ENCODE data around the gene PTPN11.
"Not testable (repeated sequence)": the region's sequence is repeated elsewhere in the genome, so short reads cannot be mapped to it uniquely, and the experiment has no call there.

PTPN11 gene

GRCh38 chr12:112514926-112515642 is 96.3 kb downstream of the PTPN11 start:
- peak; percentile 14 for DNase-seq (ENCODE audit: low read depth)

GRCh38 chr12:112515868-112516267 is 97.1 kb downstream of the PTPN11 start:
- DNase-seq (ENCODE audit: low read depth): no peak

- no peak for DNase-seq (ENCODE audit: low read depth)
Observed at GRCh38 chr12:112517730-112518364, 99.1 kb downstream of the PTPN11 start.

GRCh38 chr12:112518365-112518735 is 99.6 kb downstream of the PTPN11 start:
- DNase-seq (ENCODE audit: low read depth): no peak

GRCh38 chr12:112519841-112520340 is 101.1 kb downstream of the PTPN11 start:
- not testable (repeated sequence) for DNase-seq (ENCODE audit: low read depth)

GRCh38 chr12:112523856-112524255 is 105.1 kb downstream of the PTPN11 start:
- DNase-seq (ENCODE audit: low read depth): no peak

GRCh38 chr12:112524269-112524668 is 105.5 kb downstream of the PTPN11 start:
- DNase-seq (ENCODE audit: low read depth): no peak

- no peak for DNase-seq (ENCODE audit: low read depth)
Observed at GRCh38 chr12:112524676-112525425, 106.1 kb downstream of the PTPN11 start.

- DNase-seq (ENCODE audit: low read depth): no peak
Observed at GRCh38 chr12:112525426-112525809, 106.7 kb downstream of the PTPN11 start.

- DNase-seq (ENCODE audit: low read depth): no peak
Observed at GRCh38 chr12:112527082-112527481, 108.3 kb downstream of the PTPN11 start.

GRCh38 chr12:112527501-112527900 is 108.8 kb downstream of the PTPN11 start:
- no peak for DNase-seq (ENCODE audit: low read depth)

GRCh38 chr12:112528521-112528920 is 109.8 kb downstream of the PTPN11 start:
- DNase-seq (ENCODE audit: low read depth): no peak

- no peak for DNase-seq (ENCODE audit: low read depth)
Observed at GRCh38 chr12:112530941-112531340, 112.2 kb downstream of the PTPN11 start.

GRCh38 chr12:112532106-112532505 is 113.4 kb downstream of the PTPN11 start:
- DNase-seq (ENCODE audit: low read depth): no peak

GRCh38 chr12:112533528-112533927 is 114.8 kb downstream of the PTPN11 start:
- no peak for DNase-seq (ENCODE audit: low read depth)

- DNase-seq (ENCODE audit: low read depth): no peak
Observed at GRCh38 chr12:112535017-112535416, 116.3 kb downstream of the PTPN11 start.

GRCh38 chr12:112535637-112536366 is 117.1 kb downstream of the PTPN11 start:
- no peak for DNase-seq (ENCODE audit: low read depth)

GRCh38 chr12:112536367-112536730 is 117.6 kb downstream of the PTPN11 start:
- DNase-seq (ENCODE audit: low read depth): no peak

- peak; percentile 8 for DNase-seq (ENCODE audit: low read depth)
Observed at GRCh38 chr12:112537710-112538396, 119.1 kb downstream of the PTPN11 start.

GRCh38 chr12:112538740-112539139 is 120.0 kb downstream of the PTPN11 start:
- DNase-seq (ENCODE audit: low read depth): no peak

- DNase-seq (ENCODE audit: low read depth): no peak
Observed at GRCh38 chr12:112539221-112539620, 120.5 kb downstream of the PTPN11 start.

GRCh38 chr12:112540021-112540420 is 121.3 kb downstream of the PTPN11 start:
- no peak for DNase-seq (ENCODE audit: low read depth)
